ENCODE data around the gene CYBA. TPM values are rescaled to one million over a fixed set of nuclear protein-coding genes. Genes with fewer than 3 reads are reported as not detected.
A peak's percentile ranks its signal among the peaks of the same experiment; 100 is the strongest.

CYBA gene
- polyA plus RNA-seq, 3 donors = 1,168 to 2,376 (median 2,092) TPM

DNA sequence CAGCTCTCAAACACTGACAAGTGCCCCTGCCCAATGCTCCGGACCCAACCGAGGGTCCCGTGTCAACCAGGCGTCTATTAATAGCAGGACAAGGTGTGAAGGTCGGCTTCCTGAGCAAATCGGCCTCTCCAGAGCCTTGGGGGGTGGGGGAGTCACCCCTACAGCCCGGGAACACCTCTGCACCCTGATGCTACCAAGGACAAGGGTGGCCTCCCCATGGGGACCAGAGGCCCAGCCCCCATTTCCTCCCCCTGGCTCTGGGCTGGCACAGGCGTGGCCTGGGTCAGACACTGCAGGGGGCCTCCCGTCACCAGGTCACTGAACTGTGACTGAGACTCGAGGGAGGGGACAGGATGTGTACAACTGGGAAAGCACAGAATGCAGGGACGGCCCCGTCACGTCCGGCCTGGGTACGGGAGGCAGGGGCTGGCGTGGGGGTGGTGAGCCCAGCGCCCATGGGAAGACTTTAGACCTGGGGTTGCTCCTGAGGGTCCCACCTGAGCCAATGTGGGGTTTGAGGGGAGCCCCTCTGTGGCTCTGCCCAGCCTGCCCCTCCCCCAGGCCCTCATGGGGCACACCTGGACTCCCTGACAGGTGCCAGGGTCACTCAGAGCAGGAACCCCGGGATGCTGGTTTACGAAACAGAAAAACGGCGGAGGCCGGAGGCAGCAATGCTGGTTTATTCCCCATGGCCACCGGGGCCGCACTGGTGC, 579 bp upstream of the CYBA start:
- intact Hi-C loops (cut with micrococcal nuclease) = loop anchor here (2.0 to 5.0 kb wide), 2 partner anchors 35 to 36 kb away; partner anchors contain the start of gene SNAI3 (in 2 of the 2)
- Mint-ChIP-seq H3K9me3 (no peaks in the 10 kb centered on the region), H3K36me3 (peaks cover 20 to 43% of the 10 kb centered on the region in 2 donors), H3K27ac (peak overlapping the region; percentile 91 to 96 (median 95)), H3K4me1 (peaks cover 32% of the 10 kb centered on the region), H3K27me3 (ENCODE audit: low read depth in 3 of 3) (peaks cover 0 to 2% (median 2%) of the 10 kb centered on the region in 3 donors), H3K4me3 (peak overlapping the region; percentile 92 to 97)
- Histone ChIP-seq H3K4me2 (replicated peaks; ENCODE audit: extremely low read depth, low read length, poor library complexity, severe bottlenecking) (peak overlapping the region; percentile 93), H3K9me3 (replicated peaks in 1 of 2; ENCODE audit: control insufficient read depth in 1 of 2, insufficient read depth in 1 of 2, low read length in 2 of 2) (no peaks in the 10 kb centered on the region), H3K4me1 (ENCODE audit: control insufficient read depth in 1 of 2, insufficient read depth in 2 of 2, low read length in 2 of 2) (peaks cover 43 to 52% of the 10 kb centered on the region in 2 donors), H3K27me3 (ENCODE audit: control insufficient read depth in 2 of 2, insufficient read depth in 2 of 2, low read length in 2 of 2) (no peaks in the 10 kb centered on the region), H2AFZ (ENCODE audit: insufficient read depth, low read depth, low read length, poor library complexity, severe bottlenecking) (peak overlapping the region; percentile 52), H3K79me2 (ENCODE audit: insufficient read depth, low read length) (peaks cover 44% of the 10 kb centered on the region), H3K27ac (ENCODE audit: low read depth in 1 of 2, low read length in 2 of 2) (peak overlapping the region; percentile 83 to 97), H3K9ac (ENCODE audit: insufficient read depth, low read length, poor library complexity, severe bottlenecking) (peak overlapping the region; percentile 93), H4K20me1 (ENCODE audit: insufficient read depth, low read length) (peaks cover 44% of the 10 kb centered on the region), H3K4me3 (replicated peaks in 1 of 3; ENCODE audit: low read depth in 2 of 3, low read length in 3 of 3) (peak overlapping the region; percentile 79 to 100 (median 81)), H3K36me3 (replicated peaks in 1 of 2; ENCODE audit: control insufficient read depth in 1 of 2, insufficient read depth in 2 of 2, low read length in 2 of 2) (peaks cover 24 to 31% of the 10 kb centered on the region in 2 donors)
- WGBS (ENCODE audit: insufficient coverage) = 35% methylated on average over 14 of the region's 24 CpGs
- peak; percentile 79 to 96 (median 90) for DNase-seq
- TF ChIP-seq, protein P1, sequence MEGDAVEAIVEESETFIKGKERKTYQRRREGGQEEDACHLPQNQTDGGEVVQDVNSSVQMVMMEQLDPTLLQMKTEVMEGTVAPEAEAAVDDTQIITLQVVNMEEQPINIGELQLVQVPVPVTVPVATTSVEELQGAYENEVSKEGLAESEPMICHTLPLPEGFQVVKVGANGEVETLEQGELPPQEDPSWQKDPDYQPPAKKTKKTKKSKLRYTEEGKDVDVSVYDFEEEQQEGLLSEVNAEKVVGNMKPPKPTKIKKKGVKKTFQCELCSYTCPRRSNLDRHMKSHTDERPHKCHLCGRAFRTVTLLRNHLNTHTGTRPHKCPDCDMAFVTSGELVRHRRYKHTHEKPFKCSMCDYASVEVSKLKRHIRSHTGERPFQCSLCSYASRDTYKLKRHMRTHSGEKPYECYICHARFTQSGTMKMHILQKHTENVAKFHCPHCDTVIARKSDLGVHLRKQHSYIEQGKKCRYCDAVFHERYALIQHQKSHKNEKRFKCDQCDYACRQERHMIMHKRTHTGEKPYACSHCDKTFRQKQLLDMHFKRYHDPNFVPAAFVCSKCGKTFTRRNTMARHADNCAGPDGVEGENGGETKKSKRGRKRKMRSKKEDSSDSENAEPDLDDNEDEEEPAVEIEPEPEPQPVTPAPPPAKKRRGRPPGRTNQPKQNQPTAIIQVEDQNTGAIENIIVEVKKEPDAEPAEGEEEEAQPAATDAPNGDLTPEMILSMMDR (IDR thresholded peaks at IDR 0.05) = no peak

DNA sequence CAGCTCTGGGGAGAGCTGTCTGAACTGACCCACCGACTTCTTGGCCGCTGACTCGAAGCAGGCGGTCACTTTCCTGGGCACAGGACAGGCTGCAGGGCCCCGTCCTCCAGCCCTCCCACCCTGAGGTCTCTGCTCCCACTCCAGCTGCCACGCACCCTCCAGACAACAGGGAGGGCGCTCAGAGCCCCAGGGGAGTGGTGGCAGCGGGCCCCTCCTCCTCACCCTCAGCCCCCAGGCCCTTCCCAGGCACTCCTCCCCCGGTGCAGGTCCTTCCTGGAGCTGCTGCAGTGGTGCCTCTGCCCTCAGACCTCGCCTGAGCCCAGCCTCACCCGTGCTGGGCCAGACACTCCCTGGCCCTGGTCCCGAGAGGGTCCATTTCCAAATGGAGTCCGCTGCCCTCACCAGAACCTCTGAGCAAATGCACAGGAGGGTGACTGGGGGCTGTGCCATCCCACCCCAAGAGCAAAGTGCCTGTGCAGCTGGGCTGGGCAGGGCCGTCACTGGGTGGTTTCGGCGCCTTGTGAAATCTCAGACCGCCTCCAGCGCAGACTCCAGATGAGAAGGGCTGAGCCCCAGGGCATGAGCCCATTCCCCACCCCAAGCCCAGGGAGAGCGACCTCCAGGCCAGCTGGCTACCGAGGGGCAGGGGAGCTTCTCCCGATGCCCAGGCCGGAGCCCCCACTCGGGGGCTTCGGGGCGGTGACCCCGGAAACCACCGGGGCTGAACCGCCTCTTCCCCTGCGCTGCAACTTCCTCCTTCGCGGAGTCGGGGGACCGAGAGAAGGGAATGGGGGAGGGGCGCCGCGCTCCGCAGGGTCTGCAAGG, 717 bp downstream of the CYBA start:
- Histone ChIP-seq H4K20me1 (ENCODE audit: insufficient read depth, low read length) (peaks cover 56% of the 10 kb centered on the region), H3K79me2 (ENCODE audit: insufficient read depth, low read length) (peaks cover 56% of the 10 kb centered on the region), H3K27me3 (ENCODE audit: control insufficient read depth in 2 of 2, insufficient read depth in 2 of 2, low read length in 2 of 2) (no peaks in the 10 kb centered on the region), H3K9me3 (replicated peaks in 1 of 2; ENCODE audit: control insufficient read depth in 1 of 2, insufficient read depth in 1 of 2, low read length in 2 of 2) (no peaks in the 10 kb centered on the region), H3K4me2 (replicated peaks; ENCODE audit: extremely low read depth, low read length, poor library complexity, severe bottlenecking) (peak overlapping the region; percentile 93), H3K9ac (ENCODE audit: insufficient read depth, low read length, poor library complexity, severe bottlenecking) (peak overlapping the region; percentile 93), H3K4me1 (ENCODE audit: control insufficient read depth in 1 of 2, insufficient read depth in 2 of 2, low read length in 2 of 2) (peaks cover 45 to 53% of the 10 kb centered on the region in 2 donors), H3K36me3 (replicated peaks in 1 of 2; ENCODE audit: control insufficient read depth in 1 of 2, insufficient read depth in 2 of 2, low read length in 2 of 2) (peaks cover 33 to 39% of the 10 kb centered on the region in 2 donors), H2AFZ (ENCODE audit: insufficient read depth, low read depth, low read length, poor library complexity, severe bottlenecking) (peak overlapping the region; percentile 50), H3K27ac (ENCODE audit: low read depth in 1 of 2, low read length in 2 of 2) (peak overlapping the region; percentile 83 to 97), H3K4me3 (replicated peaks in 1 of 3; ENCODE audit: low read depth in 2 of 3, low read length in 3 of 3) (peak overlapping the region; percentile 79 to 100 (median 81))
- Mint-ChIP-seq H3K27me3 (ENCODE audit: low read depth in 3 of 3) (peaks cover 0 to 2% (median 2%) of the 10 kb centered on the region in 3 donors), H3K36me3 (peaks cover 29 to 48% of the 10 kb centered on the region in 2 donors), H3K27ac (peak overlapping the region; percentile 87 to 96 (median 94)), H3K4me1 (peaks cover 35% of the 10 kb centered on the region), H3K4me3 (peak overlapping the region; percentile 92 to 97), H3K9me3 (peaks cover 0 to 4% (median 0%) of the 10 kb centered on the region in 7 donors)
- DNase-seq = peak; percentile 48 to 63 (median 62)
- WGBS (ENCODE audit: insufficient coverage) = 4% methylated on average over 28 of the region's 37 CpGs
- intact Hi-C loops (cut with micrococcal nuclease) = loop anchor here (2.0 to 5.0 kb wide), 2 partner anchors 37 kb away; partner anchors contain the start of gene SNAI3 (in 2 of the 2)
- TF ChIP-seq, protein P1 (IDR thresholded peaks at IDR 0.05) = no peak

Measured in CD14-positive monocyte (primary cell).